Body of pancreas (tissue), 4 donors: ENCODE data around the gene NOXO1. TPM values are rescaled to one million over a fixed set of nuclear protein-coding genes. Genes with fewer than 3 reads are reported as not detected.

Experiments
- ATAC-seq: fragments of 150-250 bp; one replicate; pipeline ENCODE4 v1.9.1; 2016
- DNase-seq, 4 donors: peaks; one replicate each; pipeline ENCODE4 v3.0.0-alpha.2; 2019
- H3K27ac ChIP-seq, 4 donors: fragments of 200-600 bp; sonication (generic); 1 replicate in 3 of 4; 2 replicates in 1 of 4; pipeline versions ENCODE4 v1.5.1 to v1.6.1; 2016 to 2019; ENCODE audit warnings: mild to moderate bottlenecking in 1 of 4, mixed read lengths in 1 of 4, moderate library complexity in 1 of 4
- H3K27me3 ChIP-seq, 2 donors: fragments of 200-600 bp; sonication (generic); one replicate each; pipeline ENCODE4 v1.6.0; 2016; ENCODE audit warnings: mild to moderate bottlenecking in 1 of 2
- H3K36me3 ChIP-seq, 2 donors: fragments of 200-600 bp; sonication (generic); replicated peaks in 1 of 2; 2 replicates each; pipeline ENCODE4 v1.5.1; 2016; ENCODE audit warnings: low read depth in 2 of 2; ENCODE audit not compliant: insufficient read depth in 1 of 2
- H3K4me1 ChIP-seq: fragments of 200-600 bp; sonication (generic); one replicate; pipeline ENCODE4 v1.6.0; 2016
- H3K4me3 ChIP-seq, 2 donors: fragments of 200-600 bp; sonication (generic); 1 replicate in 1 of 2; 2 replicates in 1 of 2; pipeline ENCODE4 v1.5.1; 2016 to 2019
- H3K9me3 ChIP-seq, 3 donors: fragments of 200-600 bp; sonication (generic); 1 replicate in 2 of 3; 2 replicates in 1 of 3; pipeline ENCODE4 v1.5.1; 2016
- POLR2A ChIP-seq, 3 donors: fragments of 450-650 bp; IDR thresholded peaks; one replicate each; pipeline ENCODE4 v1.6.1; 2016; ENCODE audit warnings: antibody characterized with exemption in 3 of 3, mild to moderate bottlenecking in 2 of 3
- WGBS, 2 donors: methylation state at CpG; one replicate each; pipeline ENCODE4 v1.1.5; 2017; 5-methylcytosine and 5-hydroxymethylcytosine counted together
- intact Hi-C: fragments of 100-400 bp; cut with DNase I; formaldehyde crosslinking; loops from one replicate; pipeline ENCODE4 v1.15.1; 2023
- total RNA-seq, 2 donors: library from RNA; depleted of rRNA; stranded (reverse); fragments of >200 nt; gene quantifications; one replicate each; pipeline ENCODE4 v1.1.0, GENCODE V29; 2016
- TF ChIP-seq, protein P1 (sequence below), 7 experiments: fragments of 450-650 bp in 4 of 7; fragments of 200-600 bp in 3 of 7; sonication (generic) in 3 of 7; IDR thresholded peaks; one replicate each; pipeline ENCODE4 v1.5.1; 2016 to 2019; ENCODE audit warnings: antibody characterized with exemption in 7 of 7

NOXO1 gene
- total RNA-seq, 2 donors from 2014 or later, result not detected

DNA sequence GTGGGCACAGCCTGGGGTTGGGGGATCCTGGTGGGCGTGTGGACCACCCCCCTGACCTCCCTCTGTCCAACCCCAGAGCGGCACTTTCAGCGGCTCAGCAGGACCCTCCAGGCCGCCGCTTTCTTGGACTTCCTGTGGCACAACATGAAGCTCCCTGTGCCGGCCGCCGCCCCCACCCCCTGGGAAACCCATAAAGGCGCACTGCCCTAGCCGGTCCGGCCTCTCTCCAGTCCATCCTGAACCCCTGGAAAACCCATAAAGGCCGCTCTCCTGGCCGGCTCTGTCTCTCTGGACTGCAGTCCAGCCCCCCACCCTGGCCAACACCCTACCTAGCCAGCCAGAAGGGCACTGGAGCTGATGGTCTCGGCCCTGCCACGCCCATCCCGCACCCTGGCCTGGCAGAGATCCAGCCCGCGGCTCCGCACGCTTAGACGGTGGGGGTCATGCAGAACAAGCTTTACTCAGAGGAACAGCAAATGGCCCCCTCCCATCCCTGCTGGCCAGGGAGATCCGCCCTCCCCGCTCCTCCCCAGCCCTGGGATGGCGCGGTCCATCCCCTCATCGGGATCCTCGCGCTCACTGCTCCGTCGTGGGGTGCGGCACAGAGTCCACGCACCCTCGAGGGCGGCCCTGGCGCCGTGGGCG lies 2.7 kb downstream of the NOXO1 start:
- TF ChIP-seq, protein P1, sequence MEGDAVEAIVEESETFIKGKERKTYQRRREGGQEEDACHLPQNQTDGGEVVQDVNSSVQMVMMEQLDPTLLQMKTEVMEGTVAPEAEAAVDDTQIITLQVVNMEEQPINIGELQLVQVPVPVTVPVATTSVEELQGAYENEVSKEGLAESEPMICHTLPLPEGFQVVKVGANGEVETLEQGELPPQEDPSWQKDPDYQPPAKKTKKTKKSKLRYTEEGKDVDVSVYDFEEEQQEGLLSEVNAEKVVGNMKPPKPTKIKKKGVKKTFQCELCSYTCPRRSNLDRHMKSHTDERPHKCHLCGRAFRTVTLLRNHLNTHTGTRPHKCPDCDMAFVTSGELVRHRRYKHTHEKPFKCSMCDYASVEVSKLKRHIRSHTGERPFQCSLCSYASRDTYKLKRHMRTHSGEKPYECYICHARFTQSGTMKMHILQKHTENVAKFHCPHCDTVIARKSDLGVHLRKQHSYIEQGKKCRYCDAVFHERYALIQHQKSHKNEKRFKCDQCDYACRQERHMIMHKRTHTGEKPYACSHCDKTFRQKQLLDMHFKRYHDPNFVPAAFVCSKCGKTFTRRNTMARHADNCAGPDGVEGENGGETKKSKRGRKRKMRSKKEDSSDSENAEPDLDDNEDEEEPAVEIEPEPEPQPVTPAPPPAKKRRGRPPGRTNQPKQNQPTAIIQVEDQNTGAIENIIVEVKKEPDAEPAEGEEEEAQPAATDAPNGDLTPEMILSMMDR (IDR thresholded peaks at IDR 0.05), result no peak
- TF ChIP-seq POLR2A (IDR thresholded peaks at IDR 0.05), result no peak
- WGBS, 2 donors, result 49 to 100% methylated on average over 2 to 34 of the region's 37 CpGs
- H3K4me3 ChIP-seq, result peak overlapping the region in 1 of 2 donors; percentile 16
- intact Hi-C loops, result no loop called here
- DNase-seq (no peak), ATAC-seq (no peak)
- peak overlapping the region in 3 of 4 donors; percentile 52 to 78 (median 74) for H3K27ac ChIP-seq
- no peaks in the 10 kb centered on the region for H3K9me3 ChIP-seq
- no peaks in the 10 kb centered on the region for H3K27me3 ChIP-seq
- H3K4me1 ChIP-seq, result peaks cover 54% of the 10 kb centered on the region
- peaks cover 0 to 20% of the 10 kb centered on the region in 2 donors for H3K36me3 ChIP-seq

- H3K27me3 ChIP-seq, result no peaks in the 10 kb centered on the region
- WGBS, 2 donors, result 83 to 92% methylated on average over 1 to 15 of the region's 18 CpGs
- DNase-seq (no peak), ATAC-seq (no peak)
- H3K9me3 ChIP-seq, result no peaks in the 10 kb centered on the region
- peaks cover 0 to 20% of the 10 kb centered on the region in 2 donors for H3K36me3 ChIP-seq
- H3K4me1 ChIP-seq, result peaks cover 54% of the 10 kb centered on the region
- H3K27ac ChIP-seq, result no peak overlapping the region
- intact Hi-C loops, result no loop called here
- no peak for TF ChIP-seq POLR2A (IDR thresholded peaks at IDR 0.05)
- TF ChIP-seq, protein P1 (IDR thresholded peaks at IDR 0.05), result no peak
- no peak overlapping the region for H3K4me3 ChIP-seq
Observed at GRCh38 chr16:1977875-1978268, 3.4 kb downstream of the NOXO1 start.

DNA sequence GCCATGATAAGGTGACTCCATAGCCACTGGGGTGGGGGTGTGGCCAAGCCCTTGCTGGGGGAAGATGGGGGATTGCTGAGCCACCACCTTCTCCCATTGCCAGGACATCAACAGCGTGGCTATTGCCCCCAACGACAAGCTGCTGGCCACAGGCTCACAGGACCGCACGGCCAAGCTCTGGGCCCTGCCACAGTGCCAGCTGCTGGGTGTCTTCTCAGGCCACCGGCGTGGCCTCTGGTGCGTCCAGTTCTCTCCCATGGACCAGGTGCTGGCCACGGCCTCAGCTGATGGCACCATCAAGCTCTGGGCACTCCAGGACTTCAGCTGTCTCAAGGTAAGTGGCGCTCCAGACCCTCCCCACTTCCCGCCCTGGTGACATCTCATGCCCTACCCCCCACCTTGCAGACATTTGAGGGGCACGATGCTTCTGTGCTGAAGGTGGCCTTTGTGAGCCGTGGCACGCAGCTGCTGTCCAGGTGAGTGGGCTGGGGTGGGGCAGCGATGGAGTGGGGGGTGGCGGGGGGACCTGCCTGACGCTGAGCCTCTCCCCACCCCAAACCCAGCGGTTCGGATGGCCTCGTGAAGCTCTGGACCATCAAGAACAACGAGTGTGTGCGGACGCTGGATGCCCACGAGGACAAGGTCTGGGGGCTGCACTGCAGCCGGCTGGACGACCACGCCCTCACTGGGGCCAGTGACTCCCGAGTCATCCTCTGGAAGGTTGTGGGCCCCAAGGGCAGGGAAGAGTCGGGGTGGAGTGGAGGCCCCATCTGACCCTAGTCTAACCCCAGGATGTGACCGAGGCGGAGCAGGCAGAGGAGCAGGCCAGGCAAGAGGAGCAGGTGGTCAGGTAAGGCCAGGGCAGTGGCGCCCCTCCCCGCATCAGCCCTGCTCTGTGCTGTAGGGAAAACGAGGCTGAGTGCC lies 4.1 kb downstream of the NOXO1 start:
- no peaks in the 10 kb centered on the region for H3K9me3 ChIP-seq
- DNase-seq, result no peak
- intact Hi-C loops, result no loop called here
- H3K27ac ChIP-seq, result no peak overlapping the region
- no peaks in the 10 kb centered on the region for H3K27me3 ChIP-seq
- H3K4me1 ChIP-seq, result peaks cover 53% of the 10 kb centered on the region
- ATAC-seq, result no peak
- no peak overlapping the region for H3K4me3 ChIP-seq
- WGBS, 2 donors, result 89 to 91% methylated on average over 22 to 32 of the region's 33 CpGs
- H3K36me3 ChIP-seq, result peaks cover 0 to 20% of the 10 kb centered on the region in 2 donors
- TF ChIP-seq, protein P1 (IDR thresholded peaks at IDR 0.05), result no peak
- TF ChIP-seq POLR2A (IDR thresholded peaks at IDR 0.05), result no peak

- H3K27me3 ChIP-seq, result no peaks in the 10 kb centered on the region
- H3K9me3 ChIP-seq, result no peaks in the 10 kb centered on the region
- WGBS, 2 donors, result 89 to 97% methylated on average over 7 to 8 of the region's 8 CpGs
- intact Hi-C loops, result no loop called here
- H3K4me1 ChIP-seq, result peaks cover 47% of the 10 kb centered on the region
- H3K27ac ChIP-seq, result no peak overlapping the region
- no peak overlapping the region for H3K4me3 ChIP-seq
- TF ChIP-seq POLR2A (IDR thresholded peaks at IDR 0.05), result no peak
- TF ChIP-seq, protein P1 (IDR thresholded peaks at IDR 0.05), result no peak
- ATAC-seq (no peak), DNase-seq (no peak)
- H3K36me3 ChIP-seq, result peaks cover 0 to 20% of the 10 kb centered on the region in 2 donors
Observed at GRCh38 chr16:1976216-1976520, 5.1 kb downstream of the NOXO1 start.
